GF-D8 (cell line): Measurements from ENCODE around the gene SLC26A1.
"Not testable (repeated sequence)": the region's sequence is repeated elsewhere in the genome, so short reads cannot be mapped to it uniquely, and the experiment has no call there.

Experiments
- DNase-seq: peaks from one replicate; lab custom pipeline; 2025; lab: John Stamatoyannopoulos, UW

The SLC26A1 gene

GRCh38 chr4:1013225-1014073 is 20.2 kb upstream of the SLC26A1 start:
- DNase-seq = no peak

- no peak for DNase-seq
These were observed 19.0 kb upstream of the SLC26A1 start for GRCh38 chr4:1012034-1012739.

- DNase-seq = no peak
These were observed 18.4 kb upstream of the SLC26A1 start for GRCh38 chr4:1011666-1012033.

GRCh38 chr4:1011022-1011665 is 17.9 kb upstream of the SLC26A1 start, which contains the start of gene FGFRL1:
FGFRL1 (plus strand) TSS chr4:1011626; CDS start chr4:1012486, 860 bp downstream.
- peak; percentile 58 for DNase-seq

DNA sequence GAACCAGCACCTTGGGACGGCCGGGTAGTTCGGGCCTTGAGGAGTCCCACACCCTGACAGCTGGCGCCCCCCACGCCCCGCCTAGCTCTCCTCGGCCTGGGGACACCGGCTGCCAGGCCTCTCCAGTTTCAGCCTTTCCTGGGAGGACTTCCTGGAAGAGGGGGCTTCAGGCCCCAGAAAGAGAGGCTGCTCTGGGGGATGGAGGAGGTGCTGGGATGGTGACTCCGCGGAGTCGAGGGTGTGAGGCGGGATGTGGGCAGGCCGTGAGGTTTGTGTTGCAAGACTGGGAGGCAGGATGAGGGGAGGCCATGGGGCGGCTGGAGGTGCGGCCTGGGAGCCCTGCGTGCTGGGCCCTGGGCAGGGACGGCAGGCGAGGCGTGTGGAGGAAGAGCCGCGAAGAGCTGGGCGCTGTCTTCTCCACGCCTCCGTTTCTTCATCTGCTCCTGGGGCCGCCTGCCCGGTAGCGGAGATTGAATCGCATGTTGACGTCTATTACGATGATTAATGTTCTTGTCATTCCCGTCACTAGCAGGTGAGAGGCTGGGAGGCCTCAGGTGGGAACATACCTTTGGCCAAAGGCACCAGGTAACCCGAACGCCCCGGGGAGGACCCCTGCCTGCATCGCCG is 17.3 kb upstream of the SLC26A1 start:
- peak; percentile 75 for DNase-seq

DNA sequence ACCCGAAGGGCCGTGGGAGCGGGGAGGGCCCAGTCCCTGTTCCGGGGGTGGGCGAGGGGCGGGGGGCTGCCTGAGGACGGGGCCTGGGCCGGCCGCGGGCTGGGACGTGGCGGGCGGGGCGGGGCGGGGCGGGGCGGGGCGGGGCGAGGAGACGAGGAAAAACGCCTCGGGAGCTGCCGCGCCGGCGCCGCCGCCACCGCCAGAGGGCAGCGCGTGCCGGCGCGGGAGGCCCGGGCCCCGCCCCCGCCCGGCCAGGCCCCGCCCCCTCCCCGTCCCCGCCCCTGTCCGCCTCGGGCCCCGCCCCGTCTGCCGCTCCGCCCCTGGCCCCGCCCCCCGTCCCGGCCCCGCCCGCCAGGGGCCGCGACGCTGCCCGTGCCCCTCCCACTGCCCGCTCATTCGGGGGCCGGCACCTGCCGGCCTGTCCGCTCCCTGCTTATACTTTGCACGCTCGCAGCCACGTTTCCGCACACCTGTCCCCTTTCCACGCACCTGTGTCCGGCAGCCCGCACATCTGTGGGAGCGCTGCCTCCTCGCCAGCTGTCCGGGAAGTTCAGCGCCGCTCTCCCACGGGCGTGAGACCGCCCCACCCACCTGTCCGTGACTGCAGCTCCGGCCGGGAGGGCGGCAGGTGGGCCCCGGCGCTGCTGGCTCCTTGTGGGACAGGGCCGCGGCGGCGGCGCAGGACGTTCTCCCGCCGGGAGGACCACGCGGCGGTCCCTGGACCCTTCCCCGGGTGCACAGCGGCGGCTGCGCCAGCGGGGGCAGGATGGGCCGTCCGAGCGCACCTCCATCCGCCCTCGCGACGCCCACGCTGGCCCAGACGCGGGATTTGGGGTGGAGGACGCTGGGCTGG is 16.6 kb upstream of the SLC26A1 start:
- peak; percentile 8 for DNase-seq

GRCh38 chr4:1008840-1009541 is 15.8 kb upstream of the SLC26A1 start:
- no peak for DNase-seq

DNA sequence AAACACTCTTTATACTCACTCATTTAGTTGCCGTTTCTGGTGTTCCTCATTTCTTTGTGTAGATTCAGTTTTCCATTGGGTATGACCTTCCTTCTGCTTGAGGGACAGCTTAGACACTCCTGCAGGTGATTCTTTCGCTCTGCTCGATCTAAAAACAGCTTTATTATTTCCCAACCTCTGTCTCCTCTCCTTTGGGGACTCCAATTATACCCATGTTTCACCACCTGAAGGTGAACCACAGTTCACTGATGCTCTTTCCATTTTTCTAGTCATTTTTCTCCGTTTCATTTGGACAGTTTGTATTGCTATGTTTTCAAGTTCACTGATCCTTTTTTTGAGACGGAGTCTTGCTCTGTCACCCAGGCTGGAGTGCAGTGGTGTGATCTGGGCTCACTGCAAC is 13.7 kb upstream of the SLC26A1 start:
- no peak for DNase-seq

DNA sequence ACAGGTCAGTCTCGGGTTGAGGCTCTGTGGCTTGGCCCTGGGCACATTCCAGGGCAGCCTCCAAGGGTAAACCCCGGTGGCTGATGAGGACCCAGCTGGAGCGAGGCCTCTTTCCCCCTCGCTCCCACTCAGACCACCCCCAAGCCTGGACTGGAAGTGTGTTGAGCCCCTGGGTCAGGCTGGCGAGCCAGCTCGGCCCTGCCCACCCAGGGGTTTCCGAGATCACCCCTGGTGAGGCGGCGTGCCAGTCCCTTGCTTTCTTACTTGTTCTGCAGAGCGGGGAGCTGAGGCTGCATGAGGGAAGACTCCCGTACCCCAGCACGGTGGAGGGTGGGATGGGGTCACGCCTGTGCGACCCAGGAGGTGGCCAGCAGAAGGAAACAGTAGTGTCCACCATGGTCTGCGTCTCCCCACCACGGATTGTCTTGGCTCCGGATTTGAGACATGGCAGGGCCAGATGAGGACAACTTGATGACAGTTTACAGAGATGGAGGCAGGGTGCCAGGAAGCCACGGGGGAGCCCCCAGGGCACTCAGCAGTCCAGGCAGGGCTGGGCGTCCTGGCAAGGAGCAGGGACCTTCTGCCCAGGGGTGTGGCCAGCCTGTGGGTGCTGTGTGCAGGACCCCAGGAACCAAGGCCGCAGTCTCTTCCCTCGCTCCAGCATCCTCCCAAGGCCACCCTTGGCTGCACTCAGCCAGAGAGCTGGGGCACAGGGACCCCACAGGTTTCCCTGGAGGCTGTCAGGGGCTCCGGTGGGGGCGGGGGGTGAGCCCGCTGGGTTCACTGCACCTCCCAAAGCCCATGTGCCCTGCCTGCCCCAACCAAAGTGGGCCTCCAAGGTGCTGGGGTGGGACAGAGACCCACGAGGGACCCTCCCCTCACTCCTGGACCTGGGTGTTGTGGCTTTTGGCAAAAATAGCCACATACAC is 11.6 kb upstream of the SLC26A1 start:
- DNase-seq = no peak

- DNase-seq = no peak
These were observed 10.8 kb upstream of the SLC26A1 start for GRCh38 chr4:1004071-1004418.

GRCh38 chr4:1003271-1004070 is 10.3 kb upstream of the SLC26A1 start:
- no peak for DNase-seq

- DNase-seq = no peak
These were observed 9.5 kb upstream of the SLC26A1 start for GRCh38 chr4:1002631-1003251.

DNA sequence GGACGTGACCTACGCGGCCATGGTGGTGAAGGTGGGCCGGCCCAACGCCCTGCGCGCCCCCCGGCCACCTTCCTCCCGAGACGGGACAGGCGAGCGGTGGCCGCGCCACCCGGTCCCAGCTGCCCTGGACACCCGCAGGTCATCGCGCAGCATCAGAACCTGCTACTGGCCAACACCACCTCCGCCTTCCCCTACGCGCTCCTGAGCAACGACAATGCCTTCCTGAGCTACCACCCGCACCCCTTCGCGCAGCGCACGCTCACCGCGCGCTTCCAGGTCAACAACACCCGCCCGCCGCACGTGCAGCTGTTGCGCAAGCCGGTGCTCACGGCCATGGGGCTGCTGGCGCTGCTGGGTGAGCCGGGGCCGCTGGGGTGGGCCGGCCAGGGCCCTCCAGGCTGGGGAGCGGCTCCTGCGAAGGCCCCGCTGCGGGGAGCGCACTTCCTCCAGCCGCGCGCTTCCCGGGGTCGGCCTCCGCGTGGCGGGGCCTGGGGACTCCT is 9.0 kb upstream of the SLC26A1 start:
- no peak for DNase-seq

GRCh38 chr4:1001561-1002130 is 8.4 kb upstream of the SLC26A1 start:
- no peak for DNase-seq

DNA sequence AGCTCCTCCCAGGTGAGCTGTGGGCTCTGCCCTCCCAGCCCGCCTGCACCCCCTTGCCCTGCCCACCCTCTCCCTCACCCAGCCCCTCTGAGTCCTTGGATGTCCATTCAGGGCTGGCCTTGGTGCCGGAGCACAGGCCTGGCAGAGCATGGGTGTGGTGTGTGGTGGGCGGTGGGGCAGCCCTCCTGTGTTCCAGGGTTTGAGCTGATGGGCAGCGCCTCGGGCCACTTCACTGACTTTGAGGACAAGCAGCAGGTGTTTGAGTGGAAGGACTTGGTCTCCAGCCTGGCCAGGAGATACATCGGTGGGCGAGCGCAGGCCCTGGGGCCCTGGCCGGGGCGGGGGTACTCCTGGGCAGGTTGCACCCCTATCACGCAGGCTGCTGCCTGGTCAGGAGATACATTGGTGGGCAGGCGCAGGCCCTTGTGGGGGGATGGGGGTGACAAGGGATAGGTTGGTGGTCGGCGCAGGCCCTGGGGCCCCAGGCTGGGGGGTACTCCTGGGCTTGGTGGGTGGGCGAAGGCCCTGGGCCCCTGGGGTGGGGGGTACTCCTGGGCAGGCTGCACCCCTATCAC is 7.6 kb upstream of the SLC26A1 start:
- no peak for DNase-seq

DNA sequence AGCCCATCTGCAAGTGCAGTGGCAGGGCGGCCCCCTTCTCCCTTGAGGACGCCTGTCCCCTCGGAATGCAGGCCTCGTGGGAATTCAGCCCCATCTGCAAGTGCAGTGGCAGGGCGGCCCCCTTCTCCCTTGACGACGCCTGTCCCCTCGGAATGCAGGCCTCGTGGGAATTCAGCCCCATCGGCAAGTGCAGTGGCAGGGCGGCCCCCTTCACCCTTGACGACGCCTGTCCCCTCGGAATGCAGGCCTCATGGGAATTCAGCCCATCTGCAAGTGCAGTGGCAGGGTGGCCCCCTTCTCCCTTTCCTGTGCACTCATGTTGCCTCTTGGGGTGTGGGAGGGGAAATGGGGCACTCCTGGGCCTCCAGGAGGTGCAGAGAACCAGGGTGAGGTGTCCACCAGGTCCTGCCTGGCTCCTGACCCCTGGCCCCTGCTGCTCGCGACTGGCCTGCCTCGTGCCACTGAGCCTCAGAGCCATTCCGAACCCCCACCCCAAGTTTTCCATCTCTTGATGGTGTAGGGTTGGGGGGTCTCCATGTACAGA is 6.8 kb upstream of the SLC26A1 start:
- no peak for DNase-seq

DNA sequence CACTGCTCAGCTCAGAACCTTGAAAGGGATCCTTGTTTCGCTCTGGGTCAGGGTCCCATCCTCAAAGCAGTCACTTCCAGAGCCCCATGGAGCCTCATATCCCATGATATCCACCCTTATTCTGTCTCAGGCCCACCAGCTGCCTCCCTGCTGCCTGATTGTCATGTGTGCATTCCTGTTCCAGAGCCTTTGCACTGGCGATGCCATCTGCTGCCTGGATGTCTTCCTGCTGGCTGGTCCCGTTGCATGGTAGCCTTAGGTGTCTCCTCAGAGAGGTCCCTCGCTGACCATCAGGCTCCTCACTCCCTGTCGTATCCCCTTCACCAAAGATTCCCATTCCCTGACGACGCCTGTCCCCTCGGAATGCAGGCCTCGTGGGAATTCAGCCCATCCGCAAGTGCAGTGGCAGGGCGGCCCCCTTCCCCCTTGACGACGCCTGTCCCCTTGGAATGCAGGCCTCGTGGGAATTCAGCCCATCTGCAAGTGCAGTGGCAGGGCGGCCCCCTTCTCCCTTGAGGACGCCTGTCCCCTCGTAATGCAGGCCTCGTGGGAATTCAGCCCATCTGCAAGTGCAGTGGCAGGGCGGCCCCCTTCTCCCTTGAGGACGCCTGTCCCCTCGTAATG is 6.1 kb upstream of the SLC26A1 start:
- not testable (repeated sequence) for DNase-seq
